ENCODE data around the gene CABLES1. TPM values are rescaled to one million over a fixed set of nuclear protein-coding genes. Genes with fewer than 3 reads are reported as not detected.

CABLES1 gene
- total and polyA plus RNA-seq, 12 donors = 2.1 to 11.9 (median 5.3) TPM

DNA sequence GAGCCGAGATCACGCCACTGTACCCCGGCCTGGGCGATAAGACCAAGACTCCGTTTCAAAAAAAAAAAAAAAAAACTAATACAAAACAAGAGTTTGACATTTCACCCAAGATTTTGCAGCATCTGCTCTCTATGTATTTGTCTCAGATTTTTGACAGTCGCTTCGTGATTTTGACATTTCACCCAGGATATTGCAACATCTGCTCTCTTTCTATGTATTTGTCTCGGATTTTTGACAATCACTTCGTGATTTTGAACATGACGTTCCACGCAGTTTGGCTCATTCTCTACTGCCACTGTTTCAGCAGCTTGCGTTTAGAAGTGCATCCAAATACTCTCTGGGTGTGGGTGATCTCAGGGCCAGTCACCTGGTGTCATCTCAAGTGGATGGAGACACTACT is 108.5 kb downstream of the CABLES1 start:
- Histone ChIP-seq H3K9me3 (replicated peaks in 1 of 3) (no peaks in the 10 kb centered on the region), H3K4me1 (replicated peaks in 1 of 2) (peaks cover 0 to 1% of the 10 kb centered on the region in 2 donors), H3K27me3 (no peaks in the 10 kb centered on the region), H3K36me3 (replicated peaks in 1 of 2) (no peaks in the 10 kb centered on the region), H3K27ac (no peak overlapping the region), H3K4me3 (no peak overlapping the region)
- no peak for DNase-seq
- WGBS, 4 donors = 79 to 91% (median 85%) methylated on average over 12 of the region's 12 CpGs
- intact Hi-C loops (cut with DNase I) = no loop called here
- TF ChIP-seq POLR2A (IDR thresholded peaks at IDR 0.05) (no peak), CTCF (IDR thresholded peaks at IDR 0.05) (no peak)

DNA sequence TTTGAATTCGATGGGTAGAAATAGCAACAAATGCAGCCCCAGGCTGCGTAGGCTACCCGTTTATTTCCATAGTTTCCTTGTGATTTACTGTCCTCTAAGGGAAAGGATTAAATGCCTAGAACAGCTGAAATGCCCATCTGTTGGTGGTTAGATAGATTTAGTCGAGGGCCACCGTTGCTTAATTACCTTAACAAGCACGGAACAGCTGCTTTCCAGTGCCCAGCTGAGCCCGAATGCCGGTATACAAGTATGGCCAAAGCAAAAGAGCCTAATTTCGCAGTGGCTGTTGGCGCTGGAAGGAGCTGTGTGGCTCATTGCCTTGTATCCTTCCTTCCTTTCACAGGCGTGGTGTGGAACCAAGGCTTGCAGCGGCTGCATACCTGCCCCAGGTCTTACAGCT is 109.1 kb downstream of the CABLES1 start:
- Histone ChIP-seq H3K36me3 (replicated peaks in 1 of 2) (no peaks in the 10 kb centered on the region), H3K4me3 (no peak overlapping the region), H3K9me3 (replicated peaks in 1 of 3) (no peaks in the 10 kb centered on the region), H3K27ac (no peak overlapping the region), H3K4me1 (replicated peaks in 1 of 2) (no peaks in the 10 kb centered on the region), H3K27me3 (no peaks in the 10 kb centered on the region)
- intact Hi-C loops (cut with DNase I) = no loop called here
- no peak for DNase-seq
- 82 to 87% (median 85%) methylated on average over 12 of the region's 12 CpGs for WGBS, 4 donors
- TF ChIP-seq POLR2A (IDR thresholded peaks at IDR 0.05) (no peak), CTCF (IDR thresholded peaks at IDR 0.05) (no peak)

GRCh38 chr18:23245461-23245860 is 110.2 kb downstream of the CABLES1 start:
- Histone ChIP-seq H3K4me3 (no peak overlapping the region), H3K36me3 (replicated peaks in 1 of 2) (no peaks in the 10 kb centered on the region), H3K4me1 (replicated peaks in 1 of 2) (no peaks in the 10 kb centered on the region), H3K9me3 (replicated peaks in 1 of 3) (no peaks in the 10 kb centered on the region), H3K27me3 (no peaks in the 10 kb centered on the region), H3K27ac (no peak overlapping the region)
- TF ChIP-seq CTCF (IDR thresholded peaks at IDR 0.05) (no peak), POLR2A (IDR thresholded peaks at IDR 0.05) (no peak)
- intact Hi-C loops (cut with DNase I) = no loop called here
- WGBS, 4 donors = 81 to 89% (median 84%) methylated on average over 3 to 6 of the region's 6 CpGs
- no peak for DNase-seq

DNA sequence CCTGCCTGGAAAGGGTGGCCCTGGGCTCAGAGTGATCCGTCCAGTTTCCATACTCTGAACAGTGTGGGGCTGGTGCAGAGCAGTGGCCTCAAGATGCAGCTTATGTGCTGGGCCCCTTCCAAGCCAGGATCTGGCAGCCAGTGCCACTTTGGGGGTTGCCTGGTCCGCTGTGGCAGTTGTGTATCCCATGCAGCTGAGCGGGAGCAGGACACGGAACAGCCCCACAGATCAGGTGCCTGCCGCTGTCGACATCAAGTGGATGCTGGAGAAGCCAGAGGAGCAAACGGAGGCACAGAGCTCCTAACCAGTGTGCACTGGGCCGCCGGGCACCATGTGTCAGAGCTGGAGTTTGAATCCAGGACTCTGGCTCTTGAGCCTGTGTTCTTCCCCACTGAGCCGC is 112.0 kb downstream of the CABLES1 start:
- Histone ChIP-seq H3K36me3 (replicated peaks in 1 of 2) (no peaks in the 10 kb centered on the region), H3K9me3 (replicated peaks in 1 of 3) (no peaks in the 10 kb centered on the region), H3K27me3 (no peaks in the 10 kb centered on the region), H3K4me3 (no peak overlapping the region), H3K27ac (no peak overlapping the region), H3K4me1 (replicated peaks in 1 of 2) (peaks cover 0 to 7% of the 10 kb centered on the region in 2 donors)
- TF ChIP-seq CTCF (IDR thresholded peaks at IDR 0.05) (no peak), POLR2A (IDR thresholded peaks at IDR 0.05) (no peak)
- intact Hi-C loops (cut with DNase I) = no loop called here
- DNase-seq = no peak
- WGBS, 4 donors = 91 to 96% (median 94%) methylated on average over 7 to 10 of the region's 10 CpGs

Data from adrenal gland (tissue), 12 donors.